Mucosa of stomach (tissue), 1 donor: Measurements from ENCODE around the gene CHCHD5.
A peak's percentile ranks its signal among the peaks of the same experiment; 100 is the strongest.
"Not testable (repeated sequence)": the region's sequence is repeated elsewhere in the genome, so short reads cannot be mapped to it uniquely, and the experiment has no call there.

Source experiments
- H3K27me3 ChIP-seq: one replicate; pipeline ENCODE4 v1.7.0; 2013; ENCODE audit warnings: mild to moderate bottlenecking, low read length; ENCODE audit not compliant: control insufficient read depth, insufficient read depth
- H3K36me3 ChIP-seq: one replicate; pipeline ENCODE4 v1.7.0; 2013; ENCODE audit warnings: low read length; ENCODE audit not compliant: control insufficient read depth, insufficient read depth
- H3K4me1 ChIP-seq: one replicate; pipeline ENCODE4 v1.7.0; 2013; ENCODE audit warnings: mild to moderate bottlenecking, low read length; ENCODE audit not compliant: control insufficient read depth, insufficient read depth
- H3K4me3 ChIP-seq: one replicate; pipeline ENCODE4 v1.7.0; 2013; ENCODE audit warnings: low read length
- H3K9ac ChIP-seq: one replicate; pipeline ENCODE4 v1.7.0; 2013; ENCODE audit warnings: mild to moderate bottlenecking, low read length, moderate library complexity
- H3K9me3 ChIP-seq: one replicate; pipeline ENCODE4 v1.7.0; 2013; ENCODE audit warnings: mild to moderate bottlenecking, low read length, moderate library complexity; ENCODE audit not compliant: control insufficient read depth
- donor health status: Pancreatic carcinoma.

The CHCHD5 gene

DNA sequence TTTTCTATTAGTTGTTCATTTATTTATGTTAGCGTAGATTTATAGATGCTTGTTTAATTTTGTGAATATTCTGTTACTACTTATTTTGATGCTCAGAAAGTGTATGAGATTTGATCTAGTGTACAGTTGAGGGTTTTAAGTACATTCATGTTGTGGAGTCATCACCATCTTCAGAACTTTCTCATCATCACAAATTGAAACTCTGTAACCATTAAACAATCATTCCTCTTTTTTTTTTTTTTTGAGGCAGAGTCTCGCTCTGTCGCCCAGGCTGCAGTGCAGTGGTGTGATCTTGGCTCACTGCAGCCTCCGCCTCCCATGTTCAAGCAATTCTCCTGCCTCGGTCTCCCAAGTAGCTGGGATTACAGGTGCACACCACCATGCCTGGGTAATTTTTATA is 17.9 kb upstream of the CHCHD5 start:
- not testable (repeated sequence) for H3K4me3 ChIP-seq, H3K9ac ChIP-seq, H3K4me1 ChIP-seq, H3K27me3 ChIP-seq, H3K9me3 ChIP-seq
- peaks cover 11% of the 10 kb centered on the region for H3K36me3 ChIP-seq

DNA sequence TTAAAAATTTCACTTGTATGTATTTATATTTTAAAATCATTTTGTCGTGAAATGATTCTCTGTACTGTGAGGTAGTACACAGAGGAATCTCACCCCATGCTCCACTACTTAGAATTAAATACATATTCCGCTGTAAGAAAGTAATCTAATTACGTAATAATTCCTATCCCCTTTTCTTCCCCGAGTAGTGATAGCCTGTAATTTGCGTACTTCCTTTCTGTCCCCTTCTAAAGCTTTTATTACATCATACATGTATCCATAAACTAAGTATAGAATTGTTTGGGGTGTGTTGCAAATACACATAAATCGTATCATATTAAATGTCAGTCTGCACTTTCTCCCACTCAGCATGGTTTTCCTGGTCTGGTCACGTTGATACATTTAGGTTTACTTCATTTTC is 12.4 kb upstream of the CHCHD5 start:
- Histone ChIP-seq H3K4me1 (no peaks in the 10 kb centered on the region), H3K36me3 (peaks cover 16% of the 10 kb centered on the region)

DNA sequence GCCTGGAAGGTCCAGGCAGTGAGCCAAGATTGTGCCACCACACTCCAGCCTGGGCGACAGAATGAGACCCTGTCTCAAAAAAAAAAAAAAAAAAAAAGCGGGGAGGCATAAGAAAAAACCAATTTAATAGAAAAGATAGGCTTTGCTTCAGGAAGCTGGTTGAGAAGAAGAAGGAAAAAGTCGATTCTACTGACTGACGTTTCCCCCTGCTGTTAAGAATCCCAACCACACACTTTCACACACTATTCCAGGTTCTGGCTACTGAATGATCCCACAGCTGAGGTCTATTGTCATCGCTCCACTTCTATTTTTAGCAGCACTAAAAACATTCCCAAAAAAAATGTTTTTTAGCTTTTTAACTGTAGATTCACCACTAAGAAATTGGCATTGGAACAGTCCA is 6.7 kb upstream of the CHCHD5 start:
- Histone ChIP-seq H3K36me3 (no peaks in the 10 kb centered on the region), H3K9me3 (no peaks in the 10 kb centered on the region), H3K4me1 (no peaks in the 10 kb centered on the region), H3K4me3 (no peak overlapping the region), H3K9ac (no peak overlapping the region), H3K27me3 (no peaks in the 10 kb centered on the region)

More for the DNA sequence above, 12.4 kb upstream of the CHCHD5 start:
- H3K27me3 ChIP-seq, result no peaks in the 10 kb centered on the region
- H3K9me3 ChIP-seq, result no peaks in the 10 kb centered on the region
- H3K9ac ChIP-seq, result no peak overlapping the region
- H3K4me3 ChIP-seq, result no peak overlapping the region

DNA sequence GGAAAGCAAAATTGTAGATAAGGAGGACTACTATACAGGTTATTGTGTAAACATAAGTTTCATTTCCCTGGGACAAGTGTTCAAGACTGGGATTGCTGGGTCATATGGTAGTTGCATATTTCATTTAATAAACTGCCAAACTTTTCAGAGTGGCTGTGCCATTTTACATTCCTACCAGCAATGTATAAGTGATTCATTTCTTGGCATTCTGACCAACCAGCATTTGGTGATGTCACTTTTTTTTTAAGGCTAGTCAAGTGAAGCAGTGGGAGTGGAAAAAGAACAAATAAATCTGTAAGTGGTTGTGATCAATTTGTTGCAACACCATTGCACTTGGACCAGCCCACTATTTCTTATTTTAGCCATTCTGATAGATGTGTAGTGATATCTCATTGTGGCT is 5.2 kb upstream of the CHCHD5 start:
- no peak overlapping the region for H3K4me3 ChIP-seq
- no peaks in the 10 kb centered on the region for H3K27me3 ChIP-seq
- H3K9me3 ChIP-seq, result no peaks in the 10 kb centered on the region
- H3K4me1 ChIP-seq, result peaks cover 7% of the 10 kb centered on the region
- no peaks in the 10 kb centered on the region for H3K36me3 ChIP-seq
- H3K9ac ChIP-seq, result no peak overlapping the region

DNA sequence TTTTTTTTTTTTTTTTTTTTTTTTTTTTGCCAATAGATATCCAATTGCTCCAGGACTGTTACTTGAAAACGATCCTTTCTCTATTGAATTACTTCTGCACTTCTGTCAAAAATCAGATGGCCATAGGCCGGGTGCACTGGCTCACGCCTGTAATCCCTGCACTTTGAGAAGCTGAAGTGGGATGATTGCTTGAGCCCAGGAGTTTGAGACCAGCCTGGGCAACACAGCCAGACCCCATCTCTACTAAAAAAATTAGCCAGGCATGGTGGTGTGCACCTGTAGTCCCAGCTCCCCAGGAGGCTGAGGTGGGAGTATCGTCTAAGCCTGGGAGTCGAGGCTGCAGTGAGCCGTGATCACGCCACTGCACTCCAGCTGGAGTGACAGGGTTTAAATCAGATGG is 4.3 kb upstream of the CHCHD5 start:
- Histone ChIP-seq H3K9ac (no peak overlapping the region), H3K9me3 (no peaks in the 10 kb centered on the region), H3K36me3 (no peaks in the 10 kb centered on the region), H3K4me1 (peaks cover 12% of the 10 kb centered on the region), H3K4me3 (no peak overlapping the region), H3K27me3 (no peaks in the 10 kb centered on the region)

DNA sequence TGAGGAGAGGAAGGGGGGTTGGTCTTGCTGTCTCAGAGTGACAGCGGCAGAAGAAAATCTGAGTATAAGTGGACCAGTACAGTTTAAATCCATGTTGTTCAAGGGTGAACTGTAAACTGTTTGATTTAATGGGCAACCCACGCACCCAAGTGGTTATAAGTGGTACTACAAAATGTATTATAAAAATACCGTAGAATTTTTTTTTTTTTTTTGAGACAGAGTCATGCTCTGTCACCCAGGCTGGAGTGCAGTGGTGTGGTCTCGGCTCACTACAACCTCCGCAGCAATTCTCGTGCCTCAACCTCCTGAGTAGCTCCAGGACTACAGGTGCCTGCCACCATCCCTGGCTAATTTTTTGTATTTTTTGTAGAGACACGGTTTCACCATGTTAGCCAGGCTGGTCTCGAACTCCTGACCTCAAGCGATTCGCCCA is 2.1 kb upstream of the CHCHD5 start:
- no peak overlapping the region for H3K9ac ChIP-seq
- no peaks in the 10 kb centered on the region for H3K27me3 ChIP-seq
- no peak overlapping the region for H3K4me3 ChIP-seq
- H3K36me3 ChIP-seq, result no peaks in the 10 kb centered on the region
- H3K9me3 ChIP-seq, result no peaks in the 10 kb centered on the region
- H3K4me1 ChIP-seq, result peaks cover 17% of the 10 kb centered on the region

DNA sequence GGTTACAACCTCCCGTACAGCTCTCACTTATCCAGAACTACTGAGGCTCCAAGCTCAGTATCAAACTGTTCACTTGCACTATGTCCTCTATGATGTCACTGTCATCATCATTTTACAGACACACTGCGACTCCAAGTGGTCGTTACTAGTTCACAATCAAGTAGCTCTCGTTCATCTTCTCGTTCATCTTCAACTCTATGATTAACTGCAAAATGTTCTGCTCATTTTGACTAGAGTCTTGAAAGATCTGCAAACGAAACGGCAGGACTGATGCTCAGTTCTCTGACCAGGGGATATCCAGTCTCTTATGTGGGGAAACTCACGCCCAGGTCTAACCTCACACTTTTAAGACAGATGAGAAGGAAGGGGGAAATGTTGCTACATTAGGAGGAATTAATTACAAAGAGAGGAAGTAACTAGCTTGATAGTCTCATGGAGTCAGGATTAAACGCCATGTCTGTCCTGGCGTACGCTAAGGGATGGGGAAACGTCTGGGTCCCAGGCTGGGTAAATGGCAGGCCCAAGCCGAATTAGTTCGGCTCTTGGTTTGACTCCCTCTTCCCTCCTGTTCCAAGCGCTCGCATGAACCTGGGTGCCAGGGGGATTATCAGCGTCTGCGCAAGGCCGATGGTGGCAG is 794 bp upstream of the CHCHD5 start:
- Histone ChIP-seq H3K9me3 (no peaks in the 10 kb centered on the region), H3K4me3 (peak overlapping the region; percentile 56), H3K9ac (peak overlapping the region; percentile 82), H3K36me3 (no peaks in the 10 kb centered on the region), H3K4me1 (peaks cover 17% of the 10 kb centered on the region), H3K27me3 (no peaks in the 10 kb centered on the region)

DNA sequence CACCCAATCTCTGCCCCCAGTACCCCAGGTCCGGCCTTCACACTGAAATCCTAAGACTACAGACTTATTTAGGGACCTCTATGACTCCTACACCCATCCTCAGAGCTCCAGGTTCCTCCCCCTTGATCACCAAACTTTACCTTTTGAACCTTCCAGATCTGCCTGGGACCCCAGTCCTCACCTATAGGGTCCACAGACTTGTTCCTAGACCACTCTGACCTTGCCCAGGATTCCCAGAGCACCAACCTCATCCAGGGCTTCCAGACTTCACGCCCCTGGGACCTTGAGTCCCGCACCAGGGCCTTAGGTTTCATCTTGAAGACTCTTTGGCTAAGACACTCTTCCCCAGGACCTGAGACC is 462 bp downstream of the CHCHD5 start:
- Histone ChIP-seq H3K9me3 (no peaks in the 10 kb centered on the region), H3K4me3 (peak overlapping the region; percentile 56), H3K4me1 (peaks cover 17% of the 10 kb centered on the region), H3K36me3 (no peaks in the 10 kb centered on the region), H3K9ac (peak overlapping the region; percentile 82), H3K27me3 (no peaks in the 10 kb centered on the region)

DNA sequence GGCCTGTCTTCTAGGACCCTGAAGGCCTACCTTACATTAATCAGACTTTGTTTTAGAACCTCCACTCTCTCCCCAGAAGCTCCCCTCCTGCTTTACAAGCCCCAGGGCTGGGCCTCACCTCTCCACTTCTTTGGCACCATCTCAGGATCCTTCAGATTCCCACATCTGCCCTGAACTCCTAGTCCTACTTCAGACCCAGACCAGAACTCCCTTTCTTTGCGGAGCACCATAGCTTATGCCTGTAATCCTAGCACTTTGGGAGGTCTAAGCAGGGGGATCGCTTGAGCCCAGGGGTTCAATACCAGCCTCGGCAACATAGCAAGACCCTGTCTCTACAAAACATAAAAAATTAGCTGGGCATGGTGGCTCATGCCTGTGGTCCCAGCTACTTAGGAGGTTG is 991 bp downstream of the CHCHD5 start:
- no peaks in the 10 kb centered on the region for H3K9me3 ChIP-seq
- H3K4me3 ChIP-seq, result peak overlapping the region; percentile 56
- H3K4me1 ChIP-seq, result peaks cover 17% of the 10 kb centered on the region
- no peaks in the 10 kb centered on the region for H3K27me3 ChIP-seq
- peak overlapping the region; percentile 82 for H3K9ac ChIP-seq
- H3K36me3 ChIP-seq, result no peaks in the 10 kb centered on the region

DNA sequence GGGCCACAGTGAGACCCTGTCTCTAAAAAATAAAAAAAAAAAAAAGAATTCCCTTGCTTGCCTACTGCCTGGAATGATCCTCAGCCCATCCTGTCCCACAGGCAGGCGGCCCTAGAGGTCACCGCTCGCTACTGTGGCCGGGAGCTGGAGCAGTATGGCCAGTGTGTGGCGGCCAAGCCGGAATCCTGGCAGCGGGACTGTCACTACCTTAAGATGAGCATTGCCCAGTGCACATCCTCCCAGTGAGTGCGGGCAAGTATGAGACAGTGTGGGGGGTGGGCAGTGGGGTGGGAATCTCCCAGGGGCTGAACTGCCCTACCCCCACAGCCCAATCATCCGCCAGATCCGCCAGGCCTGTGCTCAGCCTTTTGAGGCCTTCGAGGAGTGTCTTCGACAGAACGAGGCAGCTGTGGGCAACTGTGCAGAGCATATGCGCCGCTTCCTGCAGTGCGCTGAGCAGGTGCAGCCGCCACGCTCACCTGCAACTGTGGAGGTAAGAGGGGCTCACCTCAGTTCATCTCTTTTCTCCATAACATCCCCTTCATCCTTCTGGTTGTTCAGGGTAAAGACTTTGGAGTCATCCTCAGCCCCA is 1.6 kb downstream of the CHCHD5 start:
- Histone ChIP-seq H3K9me3 (no peaks in the 10 kb centered on the region), H3K4me3 (no peak overlapping the region), H3K36me3 (no peaks in the 10 kb centered on the region), H3K9ac (no peak overlapping the region), H3K4me1 (peaks cover 17% of the 10 kb centered on the region), H3K27me3 (no peaks in the 10 kb centered on the region)

DNA sequence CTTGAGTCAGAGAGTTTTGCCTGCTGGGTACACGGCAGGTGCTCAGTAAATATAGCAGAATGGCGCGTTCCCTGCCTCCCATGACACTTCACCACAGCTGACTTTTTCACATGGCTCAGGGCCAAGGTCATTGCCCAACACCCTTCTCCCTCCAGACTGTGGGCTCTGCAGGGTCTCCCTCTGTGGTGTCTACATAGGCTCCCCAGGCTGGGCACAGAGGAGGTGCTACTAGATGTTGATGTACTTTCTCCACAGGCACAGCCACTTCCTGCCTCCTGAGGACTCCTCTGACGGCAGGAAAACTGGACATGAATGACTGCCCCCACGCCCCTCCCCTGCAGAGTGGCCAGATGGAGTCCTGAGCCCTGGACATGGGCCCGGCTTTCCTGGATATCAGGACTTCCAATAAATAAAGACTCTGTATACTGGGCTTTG is 4.2 kb downstream of the CHCHD5 start:
- no peak overlapping the region for H3K4me3 ChIP-seq
- no peaks in the 10 kb centered on the region for H3K36me3 ChIP-seq
- H3K9me3 ChIP-seq, result no peaks in the 10 kb centered on the region
- peaks cover 11% of the 10 kb centered on the region for H3K4me1 ChIP-seq
- H3K27me3 ChIP-seq, result no peaks in the 10 kb centered on the region
- H3K9ac ChIP-seq, result no peak overlapping the region

DNA sequence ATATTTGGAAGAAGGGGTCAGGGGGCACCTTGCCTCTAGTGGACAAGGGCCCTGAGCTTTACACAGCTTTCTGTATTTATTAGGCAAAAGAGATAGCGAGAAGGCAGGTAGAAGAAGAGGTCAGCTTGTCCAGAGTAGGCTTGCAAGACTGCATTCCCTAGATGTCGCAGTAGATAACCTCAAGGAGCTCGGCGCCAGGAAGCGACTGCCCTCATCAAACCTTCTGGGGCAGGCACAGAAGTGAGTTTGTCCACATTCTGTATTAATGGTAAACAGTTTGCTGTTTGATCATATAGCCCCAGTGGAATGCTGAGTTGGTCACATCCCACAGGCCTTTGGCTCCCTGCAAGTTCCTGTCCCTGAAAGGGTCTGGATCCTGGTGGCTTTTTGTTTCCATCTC is 7.0 kb downstream of the CHCHD5 start:
- no peaks in the 10 kb centered on the region for H3K4me1 ChIP-seq
- no peak overlapping the region for H3K4me3 ChIP-seq
- H3K9ac ChIP-seq, result no peak overlapping the region
- H3K9me3 ChIP-seq, result no peaks in the 10 kb centered on the region
- no peaks in the 10 kb centered on the region for H3K36me3 ChIP-seq
- no peaks in the 10 kb centered on the region for H3K27me3 ChIP-seq

DNA sequence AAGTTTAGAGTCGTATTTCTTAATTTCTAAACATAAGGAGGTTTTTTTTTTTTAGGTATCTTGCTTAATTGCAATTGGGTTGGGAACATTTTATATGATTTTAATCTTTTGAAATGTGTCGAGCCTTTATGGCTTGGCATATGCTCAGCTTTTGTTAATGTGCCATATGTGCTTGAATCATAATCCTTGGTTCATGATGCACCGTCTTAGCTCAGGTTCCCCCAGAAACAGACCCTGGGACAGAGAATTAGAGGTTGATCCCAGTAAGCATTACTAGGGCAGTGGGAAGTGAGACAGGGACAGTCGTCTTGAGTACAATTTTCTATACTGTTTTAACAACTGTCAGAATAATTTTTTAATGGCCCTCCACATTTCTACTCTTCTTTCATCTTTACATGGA is 9.3 kb downstream of the CHCHD5 start:
- Histone ChIP-seq H3K36me3 (no peaks in the 10 kb centered on the region), H3K4me1 (no peaks in the 10 kb centered on the region)

More for the DNA sequence above, 9.3 kb downstream of the CHCHD5 start:
- Histone ChIP-seq H3K9ac (no peak overlapping the region), H3K4me3 (no peak overlapping the region), H3K27me3 (no peaks in the 10 kb centered on the region), H3K9me3 (no peaks in the 10 kb centered on the region)
